22Rv1 (cell line): ENCODE measurements around the gene EFNB1.

ENCODE experiments used
- ZFX ChIP-seq: fragments of 450-650 bp; IDR thresholded peaks from 2 replicates; pipeline ENCODE4 v1.6.1; 2017; ENCODE audit warnings: antibody characterized with exemption, borderline replicate concordance
- TF ChIP-seq, protein P1 (sequence below): fragments of 450-650 bp; IDR thresholded peaks from 2 replicates; pipeline ENCODE4 v1.5.1; 2017; ENCODE audit warnings: mild to moderate bottlenecking

DNA sequence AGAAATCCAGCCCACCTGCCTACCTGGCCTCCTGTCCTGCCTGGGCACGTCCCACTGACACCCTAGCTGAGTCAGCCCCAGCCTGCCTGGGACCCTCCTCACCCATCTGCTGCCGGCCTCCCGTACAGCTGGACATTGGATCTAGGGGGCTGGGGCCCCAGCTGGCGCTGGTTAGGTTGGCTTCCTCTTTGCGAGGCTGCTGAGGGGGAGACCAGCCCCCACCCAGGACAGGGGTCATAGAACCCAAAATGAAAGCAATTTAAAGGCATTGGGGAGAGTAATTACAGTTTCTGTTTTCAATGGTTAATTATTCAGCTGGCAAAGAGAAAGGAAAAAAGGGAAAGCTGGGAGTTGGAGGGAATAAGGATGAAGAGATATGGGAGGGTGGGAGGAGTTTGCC is 15.8 kb downstream of the EFNB1 start:
- TF ChIP-seq, protein P1, sequence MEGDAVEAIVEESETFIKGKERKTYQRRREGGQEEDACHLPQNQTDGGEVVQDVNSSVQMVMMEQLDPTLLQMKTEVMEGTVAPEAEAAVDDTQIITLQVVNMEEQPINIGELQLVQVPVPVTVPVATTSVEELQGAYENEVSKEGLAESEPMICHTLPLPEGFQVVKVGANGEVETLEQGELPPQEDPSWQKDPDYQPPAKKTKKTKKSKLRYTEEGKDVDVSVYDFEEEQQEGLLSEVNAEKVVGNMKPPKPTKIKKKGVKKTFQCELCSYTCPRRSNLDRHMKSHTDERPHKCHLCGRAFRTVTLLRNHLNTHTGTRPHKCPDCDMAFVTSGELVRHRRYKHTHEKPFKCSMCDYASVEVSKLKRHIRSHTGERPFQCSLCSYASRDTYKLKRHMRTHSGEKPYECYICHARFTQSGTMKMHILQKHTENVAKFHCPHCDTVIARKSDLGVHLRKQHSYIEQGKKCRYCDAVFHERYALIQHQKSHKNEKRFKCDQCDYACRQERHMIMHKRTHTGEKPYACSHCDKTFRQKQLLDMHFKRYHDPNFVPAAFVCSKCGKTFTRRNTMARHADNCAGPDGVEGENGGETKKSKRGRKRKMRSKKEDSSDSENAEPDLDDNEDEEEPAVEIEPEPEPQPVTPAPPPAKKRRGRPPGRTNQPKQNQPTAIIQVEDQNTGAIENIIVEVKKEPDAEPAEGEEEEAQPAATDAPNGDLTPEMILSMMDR: no peak
- TF ChIP-seq ZFX: no peak
